Body of pancreas (tissue), 4 donors: Measurements from ENCODE around the gene GNG4. TPM values are rescaled to one million over a fixed set of nuclear protein-coding genes. Genes with fewer than 3 reads are reported as not detected.
"Not testable (repeated sequence)": the region's sequence is repeated elsewhere in the genome, so short reads cannot be mapped to it uniquely, and the experiment has no call there.

Experiments
- ATAC-seq: fragments of 150-250 bp; one replicate; pipeline ENCODE4 v1.9.1; 2016
- DNase-seq, 4 donors: peaks; one replicate each; pipeline ENCODE4 v3.0.0-alpha.2; 2019
- H3K27ac ChIP-seq, 4 donors: fragments of 200-600 bp; sonication (generic); 1 replicate in 3 of 4; 2 replicates in 1 of 4; pipeline versions ENCODE4 v1.5.1 to v1.6.1; 2016 to 2019; ENCODE audit warnings: mild to moderate bottlenecking in 1 of 4, mixed read lengths in 1 of 4, moderate library complexity in 1 of 4
- H3K27me3 ChIP-seq, 2 donors: fragments of 200-600 bp; sonication (generic); one replicate each; pipeline ENCODE4 v1.6.0; 2016; ENCODE audit warnings: mild to moderate bottlenecking in 1 of 2
- H3K36me3 ChIP-seq, 2 donors: fragments of 200-600 bp; sonication (generic); replicated peaks in 1 of 2; 2 replicates each; pipeline ENCODE4 v1.5.1; 2016; ENCODE audit warnings: low read depth in 2 of 2; ENCODE audit not compliant: insufficient read depth in 1 of 2
- H3K4me1 ChIP-seq: fragments of 200-600 bp; sonication (generic); one replicate; pipeline ENCODE4 v1.6.0; 2016
- H3K4me3 ChIP-seq, 2 donors: fragments of 200-600 bp; sonication (generic); 1 replicate in 1 of 2; 2 replicates in 1 of 2; pipeline ENCODE4 v1.5.1; 2016 to 2019
- H3K9me3 ChIP-seq, 3 donors: fragments of 200-600 bp; sonication (generic); 1 replicate in 2 of 3; 2 replicates in 1 of 3; pipeline ENCODE4 v1.5.1; 2016
- CTCF ChIP-seq, 7 experiments: fragments of 450-650 bp in 4 of 7; fragments of 200-600 bp in 3 of 7; sonication (generic) in 3 of 7; IDR thresholded peaks; one replicate each; pipeline ENCODE4 v1.5.1; 2016 to 2019; ENCODE audit warnings: antibody characterized with exemption in 7 of 7
- POLR2A ChIP-seq, 3 donors: fragments of 450-650 bp; IDR thresholded peaks; one replicate each; pipeline ENCODE4 v1.6.1; 2016; ENCODE audit warnings: antibody characterized with exemption in 3 of 3, mild to moderate bottlenecking in 2 of 3
- WGBS, 2 donors: methylation state at CpG; one replicate each; pipeline ENCODE4 v1.1.5; 2017; 5-methylcytosine and 5-hydroxymethylcytosine counted together
- intact Hi-C: fragments of 100-400 bp; cut with DNase I; formaldehyde crosslinking; loops from one replicate; pipeline ENCODE4 v1.15.1; 2023
- total RNA-seq, 2 donors: library from RNA; depleted of rRNA; stranded (reverse); fragments of >200 nt; gene quantifications; one replicate each; pipeline ENCODE4 v1.1.0, GENCODE V29; 2016

Gene GNG4
- total RNA-seq, 2 donors from 2014 or later, result 0.66 to 3.1 TPM

DNA sequence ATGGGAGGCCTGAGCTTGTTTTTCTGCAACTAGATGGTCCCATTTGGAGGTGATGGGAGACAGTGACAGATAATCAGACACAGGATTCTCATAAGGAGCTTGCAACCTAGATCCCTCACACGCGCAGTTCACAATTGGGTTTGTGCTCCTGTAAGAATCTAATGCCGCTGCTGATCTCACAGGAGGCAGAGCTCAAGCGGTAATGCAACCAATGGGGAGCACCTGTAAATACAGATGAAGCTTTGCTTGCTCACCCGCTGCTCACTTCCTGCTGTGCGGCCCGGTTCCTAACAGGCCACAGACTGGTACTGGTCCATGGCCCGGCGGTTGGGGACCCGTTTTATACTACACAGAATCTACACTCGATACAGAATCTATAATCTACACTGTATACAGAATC is 92.8 kb downstream of the GNG4 start:
- no peak for TF ChIP-seq POLR2A (IDR thresholded peaks at IDR 0.05)
- no peak for TF ChIP-seq CTCF (IDR thresholded peaks at IDR 0.05)
- WGBS, 2 donors, result 89 to 95% methylated on average over 10 to 11 of the region's 11 CpGs
- Histone ChIP-seq H3K36me3 (no peaks in the 10 kb centered on the region), H3K4me1 (no peaks in the 10 kb centered on the region), H3K9me3 (no peaks in the 10 kb centered on the region), H3K27ac (no peak overlapping the region), H3K4me3 (no peak overlapping the region), H3K27me3 (no peaks in the 10 kb centered on the region)
- ATAC-seq (no peak), DNase-seq (no peak)
- intact Hi-C loops, result no loop called here

GRCh38 chr1:235553112-235553551 is 96.5 kb downstream of the GNG4 start:
- no peaks in the 10 kb centered on the region for H3K27me3 ChIP-seq
- 86 to 91% methylated on average over 5 of the region's 5 CpGs for WGBS, 2 donors
- no peak overlapping the region for H3K4me3 ChIP-seq
- intact Hi-C loops, result no loop called here
- DNase-seq, result no peak
- no peak overlapping the region for H3K27ac ChIP-seq
- TF ChIP-seq POLR2A (IDR thresholded peaks at IDR 0.05), result no peak
- TF ChIP-seq CTCF (IDR thresholded peaks at IDR 0.05), result no peak
- no peak for ATAC-seq
- H3K36me3 ChIP-seq, result no peaks in the 10 kb centered on the region
- no peaks in the 10 kb centered on the region for H3K9me3 ChIP-seq
- H3K4me1 ChIP-seq, result no peaks in the 10 kb centered on the region

DNA sequence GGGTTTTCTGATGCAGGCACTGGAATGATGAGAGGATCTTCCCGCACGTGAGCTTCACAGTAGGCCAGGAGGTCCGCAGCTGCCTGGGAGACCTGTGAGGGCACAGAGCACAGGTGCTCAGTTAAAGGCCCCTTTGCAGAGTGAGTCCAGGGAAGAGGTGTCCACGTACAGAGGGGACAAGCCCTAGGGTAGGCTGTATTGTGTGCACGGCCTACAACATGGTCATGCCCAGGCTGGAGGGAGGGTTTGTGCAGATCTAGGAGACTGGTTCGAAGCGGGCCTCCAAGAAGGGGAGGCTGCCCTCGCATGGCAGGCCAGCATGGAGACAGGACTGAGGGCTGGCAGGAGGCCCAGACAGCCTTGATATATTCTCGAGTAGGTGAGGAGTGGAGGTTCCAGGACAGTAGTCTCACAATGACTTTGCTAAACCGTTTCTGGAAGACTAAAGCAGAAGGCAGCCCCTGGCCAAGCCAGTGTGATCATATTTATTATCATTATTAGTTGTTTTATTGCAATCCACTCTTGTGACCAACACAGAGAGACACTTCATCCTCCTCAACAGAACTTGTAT is 97.4 kb downstream of the GNG4 start:
- 58 to 79% methylated on average over 7 to 10 of the region's 10 CpGs for WGBS, 2 donors

DNA sequence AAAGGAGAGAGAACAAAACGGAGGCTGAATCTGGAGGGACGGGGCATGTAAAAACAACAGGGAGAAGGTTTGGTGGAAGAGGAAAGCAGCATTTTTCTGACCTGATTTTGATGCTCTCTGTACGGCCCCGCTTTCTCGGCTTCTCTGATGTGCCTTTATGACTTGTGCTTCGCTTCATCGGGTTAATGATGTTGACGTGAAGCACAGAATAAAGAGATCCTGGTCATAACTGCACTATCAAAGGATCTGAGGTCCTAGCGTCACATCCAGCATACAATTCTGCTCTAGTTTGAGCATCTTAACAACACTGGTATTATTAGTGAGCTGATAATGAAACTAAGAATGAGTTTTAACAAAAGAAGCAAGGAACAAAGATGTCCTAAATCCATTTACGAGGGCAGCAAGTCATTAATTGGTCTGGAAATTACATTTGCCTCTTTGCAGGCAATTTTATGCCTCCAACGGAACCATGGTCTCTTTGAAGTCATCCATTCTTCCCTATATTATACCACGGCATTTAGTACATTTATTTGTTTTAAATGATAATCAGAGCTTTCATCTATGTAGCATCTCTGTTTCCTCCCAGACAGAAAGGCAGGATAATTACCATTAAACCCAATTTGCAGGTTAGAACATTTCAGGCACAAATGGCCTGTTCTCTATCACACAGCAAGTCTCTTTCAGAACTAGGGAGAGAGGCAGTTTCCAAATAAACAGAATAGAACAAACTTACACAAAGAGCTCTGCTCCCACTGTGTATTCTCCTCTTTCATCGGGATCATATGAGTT is 100.0 kb downstream of the GNG4 start:
- H3K27me3 ChIP-seq, result no peaks in the 10 kb centered on the region
- H3K9me3 ChIP-seq, result no peaks in the 10 kb centered on the region
- intact Hi-C loops, result no loop called here
- no peak overlapping the region for H3K27ac ChIP-seq
- H3K4me3 ChIP-seq, result no peak overlapping the region
- H3K36me3 ChIP-seq, result no peaks in the 10 kb centered on the region
- 70 to 73% methylated on average over 13 of the region's 13 CpGs for WGBS, 2 donors
- TF ChIP-seq POLR2A (IDR thresholded peaks at IDR 0.05), result no peak
- no peak for TF ChIP-seq CTCF (IDR thresholded peaks at IDR 0.05)
- no peaks in the 10 kb centered on the region for H3K4me1 ChIP-seq
- DNase-seq, result no peak
- ATAC-seq, result no peak

More for the DNA sequence above, 97.4 kb downstream of the GNG4 start:
- ATAC-seq, result no peak
- Histone ChIP-seq H3K4me1 (no peaks in the 10 kb centered on the region), H3K9me3 (no peaks in the 10 kb centered on the region), H3K36me3 (no peaks in the 10 kb centered on the region), H3K27me3 (no peaks in the 10 kb centered on the region), H3K27ac (no peak overlapping the region), H3K4me3 (no peak overlapping the region)
- intact Hi-C loops, result no loop called here
- TF ChIP-seq CTCF (IDR thresholded peaks at IDR 0.05), result no peak
- DNase-seq, result no peak

DNA sequence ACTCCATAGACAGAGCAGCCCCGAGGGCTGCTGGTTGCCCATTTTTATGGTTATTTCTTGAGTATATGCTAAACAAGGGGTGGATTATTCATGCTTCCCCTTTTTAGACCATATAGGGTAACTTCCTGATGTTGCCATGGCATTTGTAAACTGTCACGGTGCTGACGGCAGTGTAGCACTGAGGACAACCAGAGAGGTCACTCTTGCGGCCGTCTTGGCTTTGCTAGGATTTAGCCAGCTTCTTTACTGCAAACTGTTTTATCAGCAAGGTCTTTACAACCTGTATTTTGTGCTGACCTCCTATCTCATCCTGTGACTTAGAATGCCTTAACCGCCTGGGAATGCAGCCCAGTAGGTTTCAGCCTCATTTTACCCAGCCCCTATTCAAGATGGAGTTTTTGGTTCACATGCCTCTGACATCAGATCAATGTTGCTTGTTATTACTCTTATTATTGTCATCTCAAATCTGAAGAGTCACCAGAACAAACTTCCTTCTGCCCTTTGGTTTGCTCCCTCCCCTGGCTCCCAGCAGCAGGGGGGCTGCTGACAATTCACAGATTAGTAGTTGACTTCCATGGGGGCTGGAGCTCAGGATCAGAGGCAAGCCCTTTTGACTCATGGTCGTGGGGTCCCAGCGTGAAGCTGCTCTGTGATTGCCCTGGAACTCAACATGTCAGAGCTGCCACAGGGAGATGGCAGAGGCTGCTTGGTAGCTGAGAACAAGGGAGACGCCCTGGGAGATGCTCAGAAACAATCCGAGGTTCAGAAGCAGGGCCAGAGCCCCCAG is 103.0 kb downstream of the GNG4 start:
- H3K4me1 ChIP-seq, intact Hi-C loops: not testable (repeated sequence)
- DNase-seq, result peak in 1 of 4 donors; percentile 13

More for the DNA sequence above, 103.0 kb downstream of the GNG4 start:
- ATAC-seq, H3K4me3 ChIP-seq, H3K27ac ChIP-seq, H3K9me3 ChIP-seq, H3K27me3 ChIP-seq, H3K36me3 ChIP-seq: not testable (repeated sequence)
- WGBS, 2 donors, result 35 to 36% methylated on average over 6 to 10 of the region's 10 CpGs
